Measurements from ENCODE around the gene SLA2. TPM values are rescaled to one million over a fixed set of nuclear protein-coding genes. Genes with fewer than 3 reads are reported as not detected.
"Not testable (repeated sequence)": the region's sequence is repeated elsewhere in the genome, so short reads cannot be mapped to it uniquely, and the experiment has no call there.

SLA2 gene
- total and polyA plus RNA-seq, 4 experiments from 2014 or later, result 12.7 to 29.9 (median 21.5) TPM

GRCh38 chr20:36573103-36573797, 72.7 kb downstream of the SLA2 start, which contains the start of gene TGIF2:
Gene TGIF2 (plus strand): TSS chr20:36573597. CDS start chr20:36578775, 5,178 bp downstream.
- CTCF ChIA-PET (ENCODE audit: partially characterized antibody), result interaction anchor here (1.2 to 11.4 kb wide), 3 partner anchors 16 to 173 kb away, joined by 3 to 132 read pairs (median 37); partner anchors contain the start of genes NDRG3 and RAB5IF

DNA sequence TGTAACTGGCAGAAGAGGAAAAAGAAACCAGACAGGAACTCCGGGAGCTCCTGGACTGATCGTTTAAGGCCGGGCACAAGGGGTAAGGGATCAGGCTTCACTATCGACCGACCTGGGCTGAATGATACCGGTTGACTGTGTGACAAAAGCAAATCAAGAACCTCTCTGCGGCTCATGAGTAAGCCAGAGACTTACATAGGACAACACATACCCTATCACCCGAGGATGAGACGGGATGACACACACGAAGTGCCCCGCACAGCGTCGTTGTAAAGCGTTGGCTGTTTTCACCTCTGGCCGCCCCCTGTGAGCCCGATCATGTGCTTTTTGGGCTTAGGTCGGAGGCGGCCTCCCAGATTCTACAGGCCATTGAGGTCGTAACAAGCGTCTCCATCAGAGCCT, 73.3 kb downstream of the SLA2 start:
- Histone ChIP-seq H3K27ac (ENCODE audit: low read depth, low read length) (peak overlapping the region; percentile 100), H3K36me3 (ENCODE audit: insufficient read depth, low read length) (no peaks in the 10 kb centered on the region), H3K27me3 (ENCODE audit: insufficient read depth, low read length) (no peaks in the 10 kb centered on the region), H3K9me3 (ENCODE audit: control insufficient read depth in 1 of 2, low read length in 2 of 2) (no peaks in the 10 kb centered on the region), H3K4me1 (ENCODE audit: insufficient read depth, low read length) (peaks cover 35% of the 10 kb centered on the region), H3K4me3 (ENCODE audit: low read length in 2 of 2) (peak overlapping the region; percentile 47 to 73)
- Mint-ChIP-seq H3K9me3 (peaks cover 0 to 4% (median 0%) of the 10 kb centered on the region in 8 donors), H3K27ac (peak overlapping the region; percentile 95 to 99 (median 99)), H3K27me3 (no peaks in the 10 kb centered on the region), H3K36me3 (peaks cover 0 to 15% of the 10 kb centered on the region in 2 donors), H3K4me1 (peaks cover 24 to 46% (median 30%) of the 10 kb centered on the region in 4 donors), H3K4me3 (peak overlapping the region; percentile 85 to 95 (median 88))
- POLR2A ChIA-PET (ENCODE audit: partially characterized antibody), result interaction anchor here (1.2 to 10.7 kb wide), 5 partner anchors 11 to 73 kb away, joined by 4 to 202 read pairs (median 10); partner anchors contain the start of genes RAB5IF and SLA2
- DNase-seq, result peak in 4 of 5 donors; percentile 61 to 86 (median 68)
- intact Hi-C loops (cut with micrococcal nuclease), result loop anchor here (1.0 to 10.0 kb wide), 5 partner anchors 16 to 618 kb away; partner anchors contain the start of genes RAB5IF and SCAND1
- CTCF ChIA-PET (ENCODE audit: partially characterized antibody), result interaction anchor here (1.2 to 11.4 kb wide), 3 partner anchors 17 to 173 kb away, joined by 3 to 132 read pairs (median 37); partner anchors contain the start of genes NDRG3 and RAB5IF

More at GRCh38 chr20:36573103-36573797, 72.7 kb downstream of the SLA2 start, which contains the start of gene TGIF2:
- Histone ChIP-seq H3K27me3 (ENCODE audit: insufficient read depth, low read length) (no peaks in the 10 kb centered on the region), H3K9me3 (ENCODE audit: control insufficient read depth in 1 of 2, low read length in 2 of 2) (no peaks in the 10 kb centered on the region), H3K4me3 (ENCODE audit: low read length in 2 of 2) (peak within 1 kb of the TSS; percentile 47 to 73), H3K4me1 (ENCODE audit: insufficient read depth, low read length) (peaks cover 35% of the 10 kb centered on the region), H3K27ac (ENCODE audit: low read depth, low read length) (peak within 1 kb of the TSS; percentile 100), H3K36me3 (ENCODE audit: insufficient read depth, low read length) (no peaks in the 10 kb centered on the region)
- Mint-ChIP-seq H3K9me3 (peaks cover 0 to 4% (median 0%) of the 10 kb centered on the region in 8 donors), H3K27ac (peak within 1 kb of the TSS; percentile 95 to 99 (median 99)), H3K27me3 (no peaks in the 10 kb centered on the region), H3K4me3 (peak within 1 kb of the TSS; percentile 89 to 96 (median 92)), H3K36me3 (peaks cover 0 to 15% of the 10 kb centered on the region in 2 donors), H3K4me1 (peaks cover 24 to 46% (median 30%) of the 10 kb centered on the region in 4 donors)
- POLR2A ChIA-PET (ENCODE audit: partially characterized antibody), result interaction anchor here (0.8 to 10.7 kb wide), 12 partner anchors 9 to 619 kb away, joined by 3 to 202 read pairs (median 4); partner anchors contain the start of genes RAB5IF, SCAND1 and SLA2
- intact Hi-C loops (cut with micrococcal nuclease), result loop anchor here (1.0 to 10.0 kb wide), 5 partner anchors 17 to 618 kb away; partner anchors contain the start of genes RAB5IF and SCAND1
- peak; percentile 87 to 92 (median 89) for DNase-seq

GRCh38 chr20:36571564-36572504, 74.2 kb downstream of the SLA2 start:
- no peak for DNase-seq
- no peaks in the 10 kb centered on the region for H3K27me3 Mint-ChIP-seq
- peaks cover 24 to 46% (median 30%) of the 10 kb centered on the region in 4 donors for H3K4me1 Mint-ChIP-seq
- H3K4me3 Mint-ChIP-seq, result peak overlapping the region in 6 of 8 donors; percentile 85 to 95 (median 87)
- peaks cover 0 to 4% (median 0%) of the 10 kb centered on the region in 8 donors for H3K9me3 Mint-ChIP-seq
- Histone ChIP-seq H3K4me3 (ENCODE audit: low read length in 2 of 2) (no peak overlapping the region), H3K27me3 (ENCODE audit: insufficient read depth, low read length) (no peaks in the 10 kb centered on the region), H3K4me1 (ENCODE audit: insufficient read depth, low read length) (peaks cover 35% of the 10 kb centered on the region), H3K27ac (ENCODE audit: low read depth, low read length) (peak overlapping the region; percentile 100), H3K36me3 (ENCODE audit: insufficient read depth, low read length) (no peaks in the 10 kb centered on the region), H3K9me3 (ENCODE audit: control insufficient read depth in 1 of 2, low read length in 2 of 2) (no peaks in the 10 kb centered on the region)
- ChIA-PET CTCF (ENCODE audit: partially characterized antibody) (interaction anchor here (0.6 to 11.4 kb wide), 6 partner anchors 14 to 174 kb away, joined by 3 to 132 read pairs (median 6); partner anchors contain the start of genes NDRG3 and RAB5IF), POLR2A (ENCODE audit: partially characterized antibody) (interaction anchor here (1.1 to 10.7 kb wide), 5 partner anchors 10 to 74 kb away, joined by 3 to 202 read pairs (median 10); partner anchors contain the start of genes RAB5IF and SLA2)
- intact Hi-C loops (cut with micrococcal nuclease), result loop anchor here (2.0 to 10.0 kb wide), 2 partner anchors 109 to 617 kb away; partner anchors contain the start of gene SCAND1
- H3K27ac Mint-ChIP-seq, result peak overlapping the region; percentile 95 to 99 (median 99)
- H3K36me3 Mint-ChIP-seq, result peaks cover 0 to 15% of the 10 kb centered on the region in 2 donors

GRCh38 chr20:36569847-36570429, 76.1 kb downstream of the SLA2 start:
- peaks cover 0 to 6% of the 10 kb centered on the region in 2 donors for H3K36me3 Mint-ChIP-seq
- CTCF ChIA-PET (ENCODE audit: partially characterized antibody), result interaction anchor here (2.1 kb wide), 1 partner anchor 12 kb away, joined by 9 read pairs; no protein-coding TSS in a partner anchor

DNA sequence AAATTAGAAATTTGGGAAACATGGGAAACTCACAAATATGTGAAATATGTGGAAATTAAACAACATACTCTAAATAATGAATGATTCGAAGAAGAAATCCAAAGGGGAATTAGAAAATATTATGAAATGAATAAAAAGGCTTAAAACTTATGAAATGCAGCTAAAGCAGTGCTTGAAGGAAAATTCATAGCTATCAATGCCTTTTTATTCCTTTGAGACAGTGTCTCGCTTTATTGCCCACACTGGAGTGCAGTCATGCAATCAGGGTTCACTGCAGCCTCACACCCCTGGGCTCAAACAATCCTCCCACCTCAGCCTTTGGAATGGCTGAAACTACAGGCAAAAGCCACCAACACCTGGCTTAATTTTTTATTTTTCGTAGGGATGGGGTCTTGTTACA, 80.5 kb downstream of the SLA2 start:
- ChIA-PET CTCF (ENCODE audit: partially characterized antibody) (no interaction called here), POLR2A (ENCODE audit: partially characterized antibody) (no interaction called here)
- Mint-ChIP-seq H3K9me3 (peaks cover 0 to 6% (median 2%) of the 10 kb centered on the region in 8 donors), H3K4me1 (peaks cover 2 to 9% (median 7%) of the 10 kb centered on the region in 4 donors), H3K27ac (peak overlapping the region in 1 of 7 donors; percentile 35), H3K27me3 (no peaks in the 10 kb centered on the region), H3K4me3 (no peak overlapping the region), H3K36me3 (no peaks in the 10 kb centered on the region)
- no peak overlapping the region for H3K27ac ChIP-seq (ENCODE audit: low read depth, low read length)
- H3K4me1 ChIP-seq (ENCODE audit: insufficient read depth, low read length), result no peaks in the 10 kb centered on the region
- no peak overlapping the region for H3K4me3 ChIP-seq (ENCODE audit: low read length in 2 of 2)
- peaks cover 0 to 4% of the 10 kb centered on the region in 2 donors for H3K9me3 ChIP-seq (ENCODE audit: control insufficient read depth in 1 of 2, low read length in 2 of 2)
- H3K36me3 ChIP-seq (ENCODE audit: insufficient read depth, low read length), result no peaks in the 10 kb centered on the region
- no peaks in the 10 kb centered on the region for H3K27me3 ChIP-seq (ENCODE audit: insufficient read depth, low read length)
- no peak for DNase-seq
- intact Hi-C loops (cut with micrococcal nuclease), result no loop called here

More at GRCh38 chr20:36569847-36570429, 76.1 kb downstream of the SLA2 start:
- H3K4me3 Mint-ChIP-seq, result no peak overlapping the region
- POLR2A ChIA-PET (ENCODE audit: partially characterized antibody), result interaction anchor here (10.7 kb wide), 1 partner anchor 22 kb away, joined by 202 read pairs; no protein-coding TSS in a partner anchor
- Histone ChIP-seq H3K9me3 (ENCODE audit: control insufficient read depth in 1 of 2, low read length in 2 of 2) (peaks cover 0 to 4% of the 10 kb centered on the region in 2 donors), H3K27me3 (ENCODE audit: insufficient read depth, low read length) (no peaks in the 10 kb centered on the region), H3K4me3 (ENCODE audit: low read length in 2 of 2) (no peak overlapping the region), H3K27ac (ENCODE audit: low read depth, low read length) (no peak overlapping the region), H3K4me1 (ENCODE audit: insufficient read depth, low read length) (peaks cover 17% of the 10 kb centered on the region), H3K36me3 (ENCODE audit: insufficient read depth, low read length) (no peaks in the 10 kb centered on the region)
- intact Hi-C loops (cut with micrococcal nuclease), result loop anchor here (10.0 kb wide), 1 partner anchor 615 kb away; the partner anchor contains the start of gene SCAND1
- H3K27me3 Mint-ChIP-seq, result no peaks in the 10 kb centered on the region
- peaks cover 8 to 29% (median 16%) of the 10 kb centered on the region in 4 donors for H3K4me1 Mint-ChIP-seq
- peak overlapping the region; percentile 24 to 95 (median 81) for H3K27ac Mint-ChIP-seq
- no peak for DNase-seq
- H3K9me3 Mint-ChIP-seq, result peaks cover 0 to 6% (median 2%) of the 10 kb centered on the region in 8 donors

DNA sequence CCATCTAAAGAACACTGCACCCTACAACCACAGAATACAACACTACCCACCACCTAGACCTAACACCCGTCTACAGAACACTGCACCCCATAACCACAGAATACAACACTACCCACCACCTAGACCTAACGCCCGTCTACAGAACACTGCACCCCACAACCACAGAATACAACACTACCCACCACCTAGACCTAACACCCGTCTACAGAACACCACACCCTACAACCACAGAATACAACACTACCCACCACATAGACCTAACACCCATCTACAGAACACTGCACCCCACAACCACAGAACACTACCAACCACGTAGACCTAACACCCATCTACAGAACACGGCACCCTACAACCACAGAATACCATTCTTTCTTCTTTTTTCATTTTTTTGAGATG, 81.3 kb downstream of the SLA2 start:
- peak overlapping the region in 1 of 8 donors; percentile 60 for H3K4me3 Mint-ChIP-seq
- DNase-seq, result peak in 1 of 5 donors; percentile 24
- CTCF ChIA-PET (ENCODE audit: partially characterized antibody), result not testable (repeated sequence)

More for the DNA sequence above, 81.3 kb downstream of the SLA2 start:
- H3K4me1 Mint-ChIP-seq; intact Hi-C loops (cut with micrococcal nuclease); H3K4me3 ChIP-seq (ENCODE audit: low read length in 2 of 2); H3K27me3 ChIP-seq (ENCODE audit: insufficient read depth, low read length); H3K9me3 Mint-ChIP-seq; H3K27me3 Mint-ChIP-seq; H3K36me3 ChIP-seq (ENCODE audit: insufficient read depth, low read length); POLR2A ChIA-PET (ENCODE audit: partially characterized antibody); H3K27ac ChIP-seq (ENCODE audit: low read depth, low read length); H3K9me3 ChIP-seq (ENCODE audit: control insufficient read depth in 1 of 2, low read length in 2 of 2); H3K36me3 Mint-ChIP-seq; H3K4me1 ChIP-seq (ENCODE audit: insufficient read depth, low read length): not testable (repeated sequence)
- peak overlapping the region in 3 of 7 donors; percentile 30 to 58 (median 30) for H3K27ac Mint-ChIP-seq
